CD4-positive, alpha-beta T cell (primary cell): ENCODE measurements around the gene CEP135. TPM values are rescaled to one million over a fixed set of nuclear protein-coding genes. Genes with fewer than 3 reads are reported as not detected.

Experiments used
- ATAC-seq: fragments of 200-7000 bp; cut with Tn5 transposase; one replicate; pipeline ENCODE4 v1.10.0; 2022; ENCODE audit warnings: mild to moderate bottlenecking; ENCODE audit not compliant: poor library complexity
- CTCF ChIA-PET: fragments of 350-600 bp; sonication (Branson Sonifier 250); formaldehyde crosslinking; loops from one replicate; lab custom pipeline; 2021; ENCODE audit warnings: antibody characterized with exemption, inconsistent platforms; lab: Charles Lee
- POLR2A ChIA-PET: fragments of 350-600 bp; sonication (Branson Sonifier 250); formaldehyde crosslinking; loops from one replicate; lab custom pipeline; 2021; ENCODE audit warnings: antibody characterized with exemption, inconsistent platforms; lab: Charles Lee
- DNase-seq, 14 experiments: peaks; one replicate each; pipeline ENCODE4 v3.0.0-alpha.2; 2013 to 2020; ENCODE audit warnings: mixed read lengths in 2 of 14
- H3K27ac ChIP-seq, 2 donors: one replicate each; pipeline versions ENCODE4 v1.5.1 to v1.7.0; 2013; ENCODE audit warnings: low read length in 2 of 2, low read depth in 1 of 2, mild to moderate bottlenecking in 1 of 2
- H3K27me3 ChIP-seq, 2 experiments: 1 replicate in 1 of 2; 2 replicates in 1 of 2; pipeline versions ENCODE4 v1.6.1 to v1.7.0; 2013; ENCODE audit warnings: low read length in 2 of 2, control low read depth in 1 of 2, mild to moderate bottlenecking in 1 of 2, moderate library complexity in 1 of 2; ENCODE audit not compliant: insufficient read depth in 2 of 2, control insufficient read depth in 1 of 2
- H3K36me3 ChIP-seq: one replicate; pipeline ENCODE4 v1.6.1; 2013; ENCODE audit warnings: low read length, control low read depth; ENCODE audit not compliant: insufficient read depth
- H3K4me1 ChIP-seq: one replicate; pipeline ENCODE4 v1.6.1; 2013; ENCODE audit warnings: low read length, control low read depth; ENCODE audit not compliant: insufficient read depth
- H3K4me3 ChIP-seq: one replicate; pipeline ENCODE4 v1.5.1; 2013; ENCODE audit warnings: mild to moderate bottlenecking, low read length, moderate library complexity
- H3K9me3 ChIP-seq, 2 experiments: 1 replicate in 1 of 2; 2 replicates in 1 of 2; pipeline versions ENCODE4 v1.6.1 to v1.7.0; 2013; ENCODE audit warnings: low read length in 2 of 2, mild to moderate bottlenecking in 2 of 2, control low read depth in 1 of 2, moderate library complexity in 1 of 2; ENCODE audit not compliant: control insufficient read depth in 1 of 2, insufficient read depth in 1 of 2
- H3K27ac Mint-ChIP-seq: one replicate; pipeline ENCODE4 v1.8.0; 2020; ENCODE audit warnings: mixed read lengths
- H3K27me3 Mint-ChIP-seq: one replicate; pipeline ENCODE4 v1.8.0; 2021; ENCODE audit warnings: mixed read lengths
- H3K36me3 Mint-ChIP-seq: one replicate; pipeline ENCODE4 v1.8.0; 2021; ENCODE audit warnings: low read depth, mixed read lengths
- H3K4me1 Mint-ChIP-seq: one replicate; pipeline ENCODE4 v1.8.0; 2021; ENCODE audit warnings: low read depth, mixed read lengths
- H3K4me3 Mint-ChIP-seq: one replicate; pipeline ENCODE4 v1.8.0; 2020; ENCODE audit warnings: mild to moderate bottlenecking, mixed read lengths
- H3K9me3 Mint-ChIP-seq: one replicate; pipeline ENCODE4 v1.8.0; 2020; ENCODE audit warnings: mixed read lengths
- CTCF ChIP-seq: fragments of 200-600 bp; IDR thresholded peaks from one replicate; pipeline ENCODE4 v1.8.0; 2022; ENCODE audit warnings: antibody characterized with exemption, mild to moderate bottlenecking
- intact Hi-C, 2 experiments: fragments of 100-400 bp; cut with DNase I in 1 of 2; cut with micrococcal nuclease in 1 of 2; formaldehyde crosslinking; loops; one replicate each; pipeline versions ENCODE4 v1.15.1 to v1.9.0; 2023 to 2025; cut with DNase I, micrococcal nuclease
- total RNA-seq, 174 experiments: library from RNA in 2 of 174; stranded (reverse) in 2 of 174; gene quantifications; one replicate each; pipeline ENCODE4 v1.2.3 and lab custom pipeline; 2021 to 2026

The CEP135 gene
- total RNA-seq, 2 experiments from 2014 or later = 19.6 to 21.0 TPM

DNA sequence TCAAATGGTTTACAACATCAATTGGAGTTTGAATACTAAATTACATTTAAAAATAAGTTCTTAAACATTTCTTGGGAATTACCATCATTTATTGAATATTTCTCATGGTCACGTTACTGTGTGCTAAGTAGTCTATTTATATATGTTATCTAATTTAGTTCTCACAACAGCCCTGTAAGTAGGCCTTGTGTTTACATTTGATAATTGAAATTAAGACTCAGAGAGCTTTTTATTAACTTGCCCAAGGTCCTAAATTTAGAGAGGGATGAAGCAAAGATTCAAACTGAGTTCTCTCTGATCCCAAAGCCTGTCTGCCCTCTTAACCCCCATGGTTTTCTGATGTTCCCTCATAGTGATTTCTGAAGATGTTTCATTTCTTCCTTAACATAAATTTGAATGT is 103.7 kb downstream of the CEP135 start:
- no peaks in the 10 kb centered on the region for H3K9me3 Mint-ChIP-seq
- Histone ChIP-seq H3K9me3 (no peaks in the 10 kb centered on the region), H3K4me3 (no peak overlapping the region), H3K27me3 (peaks cover 22 to 53% of the 10 kb centered on the region in 2 experiments), H3K36me3 (no peaks in the 10 kb centered on the region), H3K27ac (no peak overlapping the region), H3K4me1 (peaks cover 11% of the 10 kb centered on the region)
- H3K27ac Mint-ChIP-seq = no peak overlapping the region
- TF ChIP-seq CTCF = no peak
- ATAC-seq = no peak
- H3K4me3 Mint-ChIP-seq = no peak overlapping the region
- no peaks in the 10 kb centered on the region for H3K36me3 Mint-ChIP-seq
- peaks cover 58% of the 10 kb centered on the region for H3K27me3 Mint-ChIP-seq
- peaks cover 11% of the 10 kb centered on the region for H3K4me1 Mint-ChIP-seq
- intact Hi-C loops = no loop called here
- DNase-seq = no peak
- ChIA-PET CTCF (no interaction called here), POLR2A (no interaction called here)

DNA sequence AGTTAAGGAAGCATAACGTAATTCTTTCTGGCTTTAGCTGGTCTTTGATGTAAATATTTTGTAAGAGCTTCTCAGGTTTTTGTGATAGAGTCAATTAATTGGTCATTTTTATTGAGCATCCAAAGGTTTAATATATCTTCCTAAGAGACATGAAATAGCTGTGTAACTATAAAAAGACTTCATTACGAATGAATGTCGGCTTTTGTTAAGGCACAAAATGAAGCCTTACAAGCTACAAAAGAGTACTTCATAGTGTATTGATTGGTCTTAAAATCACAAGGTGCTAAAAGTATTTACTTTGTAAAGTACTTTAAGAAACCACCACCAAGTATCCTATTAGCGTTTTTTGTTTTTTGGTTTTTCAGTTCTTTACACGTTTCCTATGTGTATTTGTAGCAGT is 104.2 kb downstream of the CEP135 start:
- POLR2A ChIA-PET = no interaction called here
- no peak for TF ChIP-seq CTCF
- H3K27me3 Mint-ChIP-seq = peaks cover 59% of the 10 kb centered on the region

GRCh38 chr4:56055027-56055977 is 106.6 kb downstream of the CEP135 start:
- TF ChIP-seq CTCF = no peak
- DNase-seq (no peak), ATAC-seq (no peak)
- no peak overlapping the region for H3K27ac Mint-ChIP-seq
- ChIA-PET CTCF (no interaction called here), POLR2A (no interaction called here)
- H3K36me3 Mint-ChIP-seq = no peaks in the 10 kb centered on the region
- no peak overlapping the region for H3K4me3 Mint-ChIP-seq
- H3K4me1 Mint-ChIP-seq = peaks cover 2% of the 10 kb centered on the region
- Histone ChIP-seq H3K4me3 (no peak overlapping the region), H3K36me3 (no peaks in the 10 kb centered on the region), H3K9me3 (no peaks in the 10 kb centered on the region), H3K27me3 (peaks cover 11 to 34% of the 10 kb centered on the region in 2 experiments), H3K27ac (no peak overlapping the region), H3K4me1 (no peaks in the 10 kb centered on the region)
- H3K27me3 Mint-ChIP-seq = peaks cover 59% of the 10 kb centered on the region
- intact Hi-C loops = no loop called here
- H3K9me3 Mint-ChIP-seq = no peaks in the 10 kb centered on the region

More for the DNA sequence above, 104.2 kb downstream of the CEP135 start:
- Histone ChIP-seq H3K9me3 (no peaks in the 10 kb centered on the region), H3K4me3 (no peak overlapping the region), H3K27ac (no peak overlapping the region), H3K27me3 (peaks cover 22 to 48% of the 10 kb centered on the region in 2 experiments), H3K36me3 (no peaks in the 10 kb centered on the region), H3K4me1 (peaks cover 11% of the 10 kb centered on the region)
- CTCF ChIA-PET = no interaction called here
- no peak overlapping the region for H3K27ac Mint-ChIP-seq
- no peak overlapping the region for H3K4me3 Mint-ChIP-seq
- no peak for DNase-seq
- peaks cover 11% of the 10 kb centered on the region for H3K4me1 Mint-ChIP-seq
- intact Hi-C loops = no loop called here
- H3K9me3 Mint-ChIP-seq = no peaks in the 10 kb centered on the region
- no peak for ATAC-seq
- no peaks in the 10 kb centered on the region for H3K36me3 Mint-ChIP-seq
